Thyroid gland (tissue), 4 donors: ENCODE measurements around the gene STAC2.

ENCODE experiments used
- CTCF ChIP-seq, 6 experiments: fragments of 200-600 bp in 3 of 6; fragments of 450-650 bp in 3 of 6; sonication (generic) in 3 of 6; IDR thresholded peaks; one replicate each; pipeline ENCODE4 v1.5.1; 2016 to 2019; ENCODE audit warnings: antibody characterized with exemption in 6 of 6, mild to moderate bottlenecking in 2 of 6, inconsistent platforms in 1 of 6, moderate library complexity in 1 of 6
- POLR2A ChIP-seq, 2 donors: fragments of 450-650 bp; IDR thresholded peaks; one replicate each; pipeline ENCODE4 v1.6.1; 2017; ENCODE audit warnings: antibody characterized with exemption in 2 of 2, mild to moderate bottlenecking in 2 of 2, moderate library complexity in 1 of 2

DNA sequence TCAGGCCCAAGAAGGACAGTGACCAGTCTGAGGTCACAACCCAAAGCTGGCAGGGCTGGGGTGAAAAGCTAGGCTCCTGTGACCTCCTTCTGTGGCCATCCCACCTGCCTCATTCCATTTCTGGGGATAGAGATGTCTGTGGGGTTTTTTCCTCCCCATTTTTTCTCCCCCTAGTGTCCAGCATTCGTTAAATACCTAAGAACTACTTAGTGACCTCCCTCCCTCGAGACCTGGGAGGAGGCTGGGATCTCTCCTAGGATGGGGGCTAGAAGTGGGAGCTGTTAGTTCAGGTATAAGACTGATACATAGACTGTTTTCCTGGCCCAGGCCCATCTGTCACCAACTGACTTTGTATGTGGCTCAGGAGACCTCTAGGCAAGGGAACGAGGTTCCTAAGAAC is 20.5 kb upstream of the STAC2 start:
- no peak for TF ChIP-seq CTCF (IDR thresholded peaks at IDR 0.05)
- no peak for TF ChIP-seq POLR2A (IDR thresholded peaks at IDR 0.05)
